ENCODE data around the gene BST2.
A peak's percentile ranks its signal among the peaks of the same experiment; 100 is the strongest.

DNA sequence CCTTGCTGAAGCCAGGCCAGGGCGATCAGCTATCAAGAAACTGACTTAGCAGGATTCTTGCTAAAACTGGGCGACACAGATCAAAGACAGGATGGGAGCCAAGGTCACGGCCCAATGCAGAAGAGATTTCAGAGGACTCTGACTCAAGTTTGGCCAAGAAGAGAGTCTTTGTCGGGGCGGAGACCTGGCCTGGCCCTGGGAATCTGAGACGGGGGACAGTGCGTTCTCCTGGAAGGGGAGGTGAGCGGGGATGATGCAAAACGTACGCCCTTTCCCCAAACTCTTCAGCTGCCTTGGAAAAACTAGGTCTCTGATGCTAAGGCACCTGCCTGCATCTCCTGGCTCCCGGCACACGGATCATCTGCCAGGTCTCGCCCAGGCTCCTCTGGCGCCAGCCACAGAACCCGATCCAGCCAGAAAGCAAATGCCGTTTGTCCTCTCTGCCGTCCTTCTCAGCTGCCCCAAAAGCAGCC is 24.2 kb upstream of the BST2 start:
- TF ChIP-seq CTCF (IDR thresholded peaks at IDR 0.05), result no peak
- peak in 1 of 3 donors; percentile 13 for TF ChIP-seq POLR2AphosphoS5 (IDR thresholded peaks at IDR 0.05)
